Keratinocyte (primary cell): Measurements from ENCODE around the gene SETBP1. TPM values are rescaled to one million over a fixed set of nuclear protein-coding genes. Genes with fewer than 3 reads are reported as not detected.

ENCODE experiments used
- DNase-seq: peaks from one replicate; pipeline ENCODE4 v3.0.0-alpha.2; 2011; ENCODE audit warnings: low read depth, missing footprints, low spot score
- FAIRE-seq: peaks from 2 replicates; lab custom pipeline; 2011; peaks lifted over from hg19 to GRCh38; lab: Jason Lieb, UNC
- H2AFZ ChIP-seq: 2 replicates; pipeline ENCODE4 v1.6.0; 2012; ENCODE audit warnings: low read length, control low read depth, inconsistent platforms; ENCODE audit not compliant: control insufficient read depth
- H3K27ac ChIP-seq: 2 replicates; pipeline ENCODE4 v1.5.1; 2011; ENCODE audit warnings: low read length; ENCODE audit not compliant: control insufficient read depth, insufficient read depth
- H3K27me3 ChIP-seq: 3 replicates; pipeline ENCODE4 v1.6.0; 2011; ENCODE audit warnings: low read length; ENCODE audit not compliant: control insufficient read depth, insufficient read depth; ENCODE audit errors: extremely low read depth
- H3K36me3 ChIP-seq, 2 experiments: 2 replicates in 1 of 2; 3 replicates in 1 of 2; pipeline ENCODE4 v1.5.1; 2011; ENCODE audit warnings: low read length in 2 of 2, mild to moderate bottlenecking in 1 of 2; ENCODE audit not compliant: control insufficient read depth in 2 of 2, insufficient read depth in 2 of 2; ENCODE audit errors: extremely low read depth in 1 of 2
- H3K4me1 ChIP-seq: 3 replicates; pipeline ENCODE4 v1.5.1; 2011; ENCODE audit warnings: low read length; ENCODE audit not compliant: control insufficient read depth, insufficient read depth; ENCODE audit errors: extremely low read depth
- H3K4me2 ChIP-seq: 3 replicates; pipeline ENCODE4 v1.6.0; 2011; ENCODE audit warnings: low read depth, low read length; ENCODE audit not compliant: control insufficient read depth, insufficient read depth; ENCODE audit errors: extremely low read depth
- H3K4me3 ChIP-seq, 3 experiments: fragments of 200-600 bp in 1 of 3; sonication (generic) in 1 of 3; 2 replicates in 2 of 3; 3 replicates in 1 of 3; pipeline ENCODE4 v1.5.1; 2011 to 2016; ENCODE audit warnings: low read length in 3 of 3, mild to moderate bottlenecking in 3 of 3, control low read depth in 2 of 3, inconsistent platforms in 1 of 3, low read depth in 1 of 3, mixed read lengths in 1 of 3, mixed run types in 1 of 3, moderate library complexity in 1 of 3; ENCODE audit not compliant: control insufficient read depth in 2 of 3, insufficient read depth in 2 of 3; ENCODE audit errors: extremely low read depth in 1 of 3
- H3K79me2 ChIP-seq: 2 replicates; pipeline ENCODE4 v1.6.0; 2012; ENCODE audit warnings: low read length; ENCODE audit not compliant: control insufficient read depth, insufficient read depth
- H3K9ac ChIP-seq: 3 replicates; pipeline ENCODE4 v1.6.0; 2011; ENCODE audit warnings: low read length; ENCODE audit not compliant: control insufficient read depth, insufficient read depth; ENCODE audit errors: extremely low read depth
- H3K9me1 ChIP-seq: 3 replicates; pipeline ENCODE4 v1.6.0; 2011; ENCODE audit warnings: low read length; ENCODE audit not compliant: control insufficient read depth, insufficient read depth; ENCODE audit errors: extremely low read depth
- H3K9me3 ChIP-seq: 2 replicates; pipeline ENCODE4 v1.5.1; 2012; ENCODE audit warnings: low read depth, low read length; ENCODE audit not compliant: control insufficient read depth
- H4K20me1 ChIP-seq: 3 replicates; pipeline ENCODE4 v1.6.0; 2011; ENCODE audit warnings: low read length; ENCODE audit not compliant: control insufficient read depth, insufficient read depth; ENCODE audit errors: extremely low read depth
- CTCF ChIP-seq, 3 experiments: IDR thresholded peaks in 1 of 3; conservative IDR thresholded peaks in 1 of 3; optimal IDR thresholded peaks in 1 of 3; 2 replicates in 2 of 3; 3 replicates in 1 of 3; pipeline versions ENCODE3 to v1.5.1; 2011; ENCODE audit warnings: low read length in 3 of 3, mild to moderate bottlenecking in 3 of 3, moderate library complexity in 2 of 3, control low read depth in 1 of 3, inconsistent platforms in 1 of 3; ENCODE audit not compliant: insufficient read depth in 2 of 3; ENCODE audit errors: extremely low read depth in 1 of 3
- EZH2 ChIP-seq: IDR thresholded peaks from one replicate; pipeline ENCODE4 v1.6.1; 2012; ENCODE audit warnings: inconsistent platforms, mild to moderate bottlenecking, low read length, moderate library complexity
- dilution Hi-C: fragments of 300-500 bp; cut with MboI; formaldehyde crosslinking; loops from one replicate; pipeline ENCODE4 v1.7.0; 2020; ENCODE audit warnings: low sequenced_read_pairs; ENCODE audit not compliant: extremely low pct_ligation_motif_present
- polyA plus RNA-seq, 5 experiments: library from polyadenylated mRNA; depleted of rRNA in 3 of 5; stranded (reverse) in 3 of 5; stranded (forward) in 1 of 5; unstranded in 1 of 5; fragments of >200 nt; gene quantifications; 1 replicate in 1 of 5; 2 replicates in 3 of 5; 3 replicates in 1 of 5; pipeline versions ENCODE4 v1.2.1 to v1.2.3, GENCODE V29; 2011 to 2012; ENCODE audit warnings: missing spikeins in 2 of 5, low read depth in 1 of 5, low replicate concordance in 1 of 5

The SETBP1 gene
- polyA plus RNA-seq, 1 donor (not counting 4 experiments of a cell fraction or from before 2014, with no cell fraction given): 3.3 TPM

- Histone ChIP-seq H4K20me1 (no peaks in the 10 kb centered on the region), H3K9ac (no peak overlapping the region), H3K36me3 (peaks cover 0 to 7% of the 10 kb centered on the region in 2 experiments), H3K4me2 (no peak overlapping the region), H2AFZ (no peak overlapping the region), H3K27me3 (no peaks in the 10 kb centered on the region), H3K4me1 (no peaks in the 10 kb centered on the region), H3K27ac (no peak overlapping the region), H3K79me2 (no peaks in the 10 kb centered on the region), H3K4me3 (no peak overlapping the region), H3K9me1 (no peaks in the 10 kb centered on the region), H3K9me3 (no peaks in the 10 kb centered on the region)
- DNase-seq (no peak), FAIRE-seq (no peak)
- dilution Hi-C loops: no loop called here
- TF ChIP-seq EZH2: no peak
- TF ChIP-seq CTCF (optimal IDR thresholded peaks at IDR 0.05 in 1 of 3, IDR thresholded peaks at IDR 0.05 in 1 of 3, conservative IDR thresholded peaks at IDR 0.05 in 1 of 3; ENCODE audit: extremely low read depth in 1 of 3, insufficient read depth in 2 of 3, low read length in 3 of 3): no peak
These were observed 277.8 kb downstream of the SETBP1 start for GRCh38 chr18:44958455-44958854.

- Histone ChIP-seq H3K36me3 (peaks cover 0 to 4% of the 10 kb centered on the region in 2 experiments), H3K27me3 (no peaks in the 10 kb centered on the region), H2AFZ (no peak overlapping the region), H3K79me2 (no peaks in the 10 kb centered on the region), H3K4me2 (no peak overlapping the region), H3K9ac (no peak overlapping the region), H4K20me1 (no peaks in the 10 kb centered on the region), H3K27ac (no peak overlapping the region), H3K9me3 (no peaks in the 10 kb centered on the region), H3K4me3 (no peak overlapping the region), H3K9me1 (no peaks in the 10 kb centered on the region), H3K4me1 (no peaks in the 10 kb centered on the region)
- dilution Hi-C loops: no loop called here
- FAIRE-seq: no peak
- TF ChIP-seq EZH2 (no peak), CTCF (optimal IDR thresholded peaks at IDR 0.05 in 1 of 3, IDR thresholded peaks at IDR 0.05 in 1 of 3, conservative IDR thresholded peaks at IDR 0.05 in 1 of 3; ENCODE audit: extremely low read depth in 1 of 3, insufficient read depth in 2 of 3, low read length in 3 of 3) (no peak)
- DNase-seq: no peak
These were observed 278.3 kb downstream of the SETBP1 start for GRCh38 chr18:44959013-44959412.
